ENCODE results near the gene PELI3.

Gene PELI3

DNA sequence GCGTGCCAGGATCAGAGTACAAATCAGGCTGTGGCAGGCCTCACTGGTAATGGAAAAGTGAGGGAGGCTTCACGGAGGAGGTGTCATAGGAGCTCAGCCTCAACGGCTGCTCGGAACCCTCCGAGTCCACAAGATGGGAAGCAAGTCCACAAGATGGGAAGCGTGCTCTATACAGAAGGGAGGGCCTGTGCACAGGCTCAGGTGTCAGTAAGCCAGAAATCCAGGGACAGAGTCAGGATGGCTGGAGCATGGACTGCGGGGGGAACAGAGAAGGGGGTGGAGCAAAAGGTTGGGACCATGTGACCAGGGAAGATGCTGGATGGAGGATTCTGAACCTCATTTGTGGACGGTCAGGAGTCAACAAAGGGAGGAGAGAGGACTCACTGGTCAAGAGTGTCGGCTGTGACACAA, 10.1 kb downstream of the PELI3 start:
- DNase-seq (ENCODE audit: low spot score) = no peak
- whole genome bisulfite sequencing, 2 donors (ENCODE audit: extremely low coverage in 2 of 2, insufficient read length in 2 of 2, insufficient replicate concordance in 1 of 2) = no CpG with 5 or more reads among the region's 9 CpGs

GRCh38 chr11:66477263-66478201, 10.8 kb downstream of the PELI3 start:
- WGBS, 2 donors (ENCODE audit: extremely low coverage in 2 of 2, insufficient read length in 2 of 2, insufficient replicate concordance in 1 of 2) = no CpG with 5 or more reads among the region's 11 CpGs
- no peak overlapping the region for H2BK5ac ChIP-seq (ENCODE audit: low read length)
- H3K27me3 ChIP-seq (ENCODE audit: control insufficient read depth in 3 of 3, insufficient read depth in 3 of 3, low read depth in 1 of 3, low read length in 3 of 3) = no peaks in the 10 kb centered on the region

More for the DNA sequence above, 10.1 kb downstream of the PELI3 start:
- Histone ChIP-seq H3K27ac (replicated peaks; ENCODE audit: low read length) (peak overlapping the region; percentile 30), H3K27me3 (ENCODE audit: control insufficient read depth in 3 of 3, insufficient read depth in 3 of 3, low read depth in 1 of 3, low read length in 3 of 3) (no peaks in the 10 kb centered on the region), H4K8ac (ENCODE audit: low read depth, low read length) (peak overlapping the region; percentile 66), H2BK5ac (ENCODE audit: low read length) (no peak overlapping the region), H3K14ac (ENCODE audit: low read length) (no peak overlapping the region), H3K36me3 (replicated peaks in 1 of 2; ENCODE audit: control insufficient read depth in 2 of 2, insufficient read depth in 2 of 2, low read length in 2 of 2) (peaks cover 24 to 47% of the 10 kb centered on the region in 2 donors), H3K9me3 (replicated peaks in 1 of 2; ENCODE audit: control insufficient read depth in 2 of 2, insufficient read depth in 1 of 2, low read depth in 1 of 2, low read length in 2 of 2) (no peaks in the 10 kb centered on the region), H3K4ac (ENCODE audit: low read length) (no peak overlapping the region), H2BK12ac (ENCODE audit: low read length) (no peak overlapping the region), H3K9ac (ENCODE audit: low read depth, low read length, poor library complexity) (peak overlapping the region; percentile 53), H4K91ac (ENCODE audit: low read depth, low read length, poor library complexity) (no peak overlapping the region), H3K4me3 (ENCODE audit: low read length in 2 of 2) (no peak overlapping the region), H2AFZ (ENCODE audit: low read length) (no peak overlapping the region), H3K18ac (ENCODE audit: low read length) (no peak overlapping the region), H3K4me1 (ENCODE audit: control insufficient read depth in 2 of 2, insufficient read depth in 1 of 2, low read depth in 1 of 2, low read length in 2 of 2) (peaks cover 0 to 15% of the 10 kb centered on the region in 2 donors), H3K4me2 (ENCODE audit: insufficient read depth, low read length, poor library complexity, severe bottlenecking) (no peak overlapping the region), H2BK120ac (ENCODE audit: low read depth, low read length) (no peak overlapping the region), H3K79me1 (ENCODE audit: low read depth, low read length) (peaks cover 4% of the 10 kb centered on the region), H2BK15ac (ENCODE audit: low read length) (no peak overlapping the region), H3K23ac (ENCODE audit: low read depth, low read length, poor library complexity) (no peak overlapping the region), H2AK5ac (ENCODE audit: low read depth, low read length) (peak overlapping the region; percentile 57)

GRCh38 chr11:66478729-66479393, 12.2 kb downstream of the PELI3 start:
- Histone ChIP-seq H3K4me3 (ENCODE audit: low read length in 2 of 2) (peak overlapping the region; percentile 92), H3K9ac (ENCODE audit: low read depth, low read length, poor library complexity) (peak overlapping the region; percentile 91), H3K14ac (ENCODE audit: low read length) (no peak overlapping the region), H3K4me2 (ENCODE audit: insufficient read depth, low read length, poor library complexity, severe bottlenecking) (peak overlapping the region; percentile 81), H3K27ac (replicated peaks; ENCODE audit: low read length) (no peak overlapping the region), H3K9me3 (replicated peaks in 1 of 2; ENCODE audit: control insufficient read depth in 2 of 2, insufficient read depth in 1 of 2, low read depth in 1 of 2, low read length in 2 of 2) (no peaks in the 10 kb centered on the region), H3K36me3 (replicated peaks in 1 of 2; ENCODE audit: control insufficient read depth in 2 of 2, insufficient read depth in 2 of 2, low read length in 2 of 2) (peaks cover 13 to 38% of the 10 kb centered on the region in 2 donors), H3K4ac (ENCODE audit: low read length) (no peak overlapping the region), H4K8ac (ENCODE audit: low read depth, low read length) (no peak overlapping the region), H4K91ac (ENCODE audit: low read depth, low read length, poor library complexity) (no peak overlapping the region), H3K27me3 (ENCODE audit: control insufficient read depth in 3 of 3, insufficient read depth in 3 of 3, low read depth in 1 of 3, low read length in 3 of 3) (no peaks in the 10 kb centered on the region), H2BK15ac (ENCODE audit: low read length) (no peak overlapping the region), H3K79me1 (ENCODE audit: low read depth, low read length) (peaks cover 4% of the 10 kb centered on the region), H3K23ac (ENCODE audit: low read depth, low read length, poor library complexity) (peak overlapping the region; percentile 50), H2BK120ac (ENCODE audit: low read depth, low read length) (no peak overlapping the region), H2BK12ac (ENCODE audit: low read length) (no peak overlapping the region), H3K4me1 (ENCODE audit: control insufficient read depth in 2 of 2, insufficient read depth in 1 of 2, low read depth in 1 of 2, low read length in 2 of 2) (peaks cover 0 to 15% of the 10 kb centered on the region in 2 donors), H3K18ac (ENCODE audit: low read length) (no peak overlapping the region), H2AFZ (ENCODE audit: low read length) (no peak overlapping the region), H2BK5ac (ENCODE audit: low read length) (no peak overlapping the region), H2AK5ac (ENCODE audit: low read depth, low read length) (peak overlapping the region; percentile 95)
- no peak for DNase-seq (ENCODE audit: low spot score)
- no CpG with 5 or more reads among the region's 8 CpGs for WGBS, 2 donors (ENCODE audit: extremely low coverage in 2 of 2, insufficient read length in 2 of 2, insufficient replicate concordance in 1 of 2)

More at GRCh38 chr11:66477263-66478201, 10.8 kb downstream of the PELI3 start:
- no peak overlapping the region for H2AK5ac ChIP-seq (ENCODE audit: low read depth, low read length)
- DNase-seq (ENCODE audit: low spot score) = no peak
- H2AFZ ChIP-seq (ENCODE audit: low read length) = no peak overlapping the region
- no peak overlapping the region for H2BK120ac ChIP-seq (ENCODE audit: low read depth, low read length)
- H2BK12ac ChIP-seq (ENCODE audit: low read length) = no peak overlapping the region
- H3K18ac ChIP-seq (ENCODE audit: low read length) = no peak overlapping the region
- no peak overlapping the region for H3K14ac ChIP-seq (ENCODE audit: low read length)
- peak overlapping the region; percentile 18 for H3K9ac ChIP-seq (ENCODE audit: low read depth, low read length, poor library complexity)
- no peak overlapping the region for H3K23ac ChIP-seq (ENCODE audit: low read depth, low read length, poor library complexity)
- H4K8ac ChIP-seq (ENCODE audit: low read depth, low read length) = no peak overlapping the region
- no peaks in the 10 kb centered on the region for H3K9me3 ChIP-seq (replicated peaks in 1 of 2; ENCODE audit: control insufficient read depth in 2 of 2, insufficient read depth in 1 of 2, low read depth in 1 of 2, low read length in 2 of 2)
- no peak overlapping the region for H2BK15ac ChIP-seq (ENCODE audit: low read length)
- peaks cover 4% of the 10 kb centered on the region for H3K79me1 ChIP-seq (ENCODE audit: low read depth, low read length)
- peaks cover 0 to 15% of the 10 kb centered on the region in 2 donors for H3K4me1 ChIP-seq (ENCODE audit: control insufficient read depth in 2 of 2, insufficient read depth in 1 of 2, low read depth in 1 of 2, low read length in 2 of 2)
- H4K91ac ChIP-seq (ENCODE audit: low read depth, low read length, poor library complexity) = no peak overlapping the region
- H3K4ac ChIP-seq (ENCODE audit: low read length) = no peak overlapping the region
- H3K4me3 ChIP-seq (ENCODE audit: low read length in 2 of 2) = no peak overlapping the region
- H3K27ac ChIP-seq (replicated peaks; ENCODE audit: low read length) = no peak overlapping the region
- H3K4me2 ChIP-seq (ENCODE audit: insufficient read depth, low read length, poor library complexity, severe bottlenecking) = no peak overlapping the region
- peaks cover 20 to 44% of the 10 kb centered on the region in 2 donors for H3K36me3 ChIP-seq (replicated peaks in 1 of 2; ENCODE audit: control insufficient read depth in 2 of 2, insufficient read depth in 2 of 2, low read length in 2 of 2)
